ENCODE measurements around the gene GPR75.
"Not testable (repeated sequence)": the region's sequence is repeated elsewhere in the genome, so short reads cannot be mapped to it uniquely, and the experiment has no call there.

GPR75 gene

GRCh38 chr2:53852532-53852931 lies 7.2 kb downstream of the GPR75 start:
- DNase-seq (ENCODE audit: low spot score) = no peak

DNA sequence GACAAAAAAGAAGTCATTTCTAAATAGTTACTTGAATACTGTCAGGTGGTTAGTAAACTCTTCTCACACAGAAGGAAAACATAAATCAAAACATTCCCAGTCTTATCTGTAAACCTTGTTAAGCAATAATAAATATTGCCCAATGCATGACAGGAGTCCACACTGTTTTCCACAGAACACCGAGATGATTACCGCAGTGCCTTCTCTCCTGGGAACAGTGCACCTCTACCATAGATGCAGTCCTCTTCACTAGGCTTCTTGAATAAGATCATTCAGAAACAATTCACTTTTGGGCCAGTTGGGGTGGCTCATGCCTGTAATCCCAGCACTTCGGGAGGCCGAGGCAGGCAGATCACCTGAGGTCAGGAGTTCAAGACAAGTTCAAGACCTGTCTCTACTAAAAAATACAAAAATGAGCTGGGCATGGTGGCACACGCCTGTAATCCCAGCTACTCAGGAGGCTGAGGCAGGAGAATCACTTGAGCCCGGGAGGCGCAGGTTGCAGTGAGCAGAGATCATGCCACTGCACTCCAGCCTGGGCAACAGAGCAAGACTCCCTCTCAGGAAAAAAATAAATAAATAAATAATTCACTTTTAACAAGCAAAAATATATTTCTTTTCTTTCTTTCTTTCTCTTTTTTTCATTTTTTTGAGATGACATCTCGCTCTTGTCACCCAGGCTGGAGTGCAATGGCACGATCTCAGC lies 8.6 kb downstream of the GPR75 start:
- DNase-seq (ENCODE audit: low spot score) = peak; percentile 88

DNA sequence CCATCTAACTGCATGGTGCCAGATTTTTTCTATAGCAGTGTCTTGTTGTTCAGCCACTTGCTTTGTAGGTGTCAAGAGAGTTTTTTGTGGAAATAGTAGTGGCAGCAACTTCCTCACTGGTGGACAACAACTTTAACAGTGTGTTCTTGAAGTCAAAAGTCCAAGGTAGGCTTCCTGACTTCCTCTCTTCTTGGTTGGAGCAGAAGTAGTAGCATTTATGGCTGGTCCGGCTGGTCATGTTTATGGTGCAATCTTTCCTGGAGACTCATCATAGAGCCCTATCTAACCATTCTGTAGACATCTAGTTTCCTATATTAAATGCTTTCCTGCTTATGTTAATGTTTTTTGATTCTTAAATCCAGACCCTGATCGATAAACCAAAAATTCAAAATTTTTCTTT lies 11.7 kb downstream of the GPR75 start:
- no peak for DNase-seq (ENCODE audit: low spot score)

- DNase-seq (ENCODE audit: low spot score) = no peak
Observed at GRCh38 chr2:53843595-53843994, 16.2 kb downstream of the GPR75 start.

GRCh38 chr2:53842891-53843290 lies 16.9 kb downstream of the GPR75 start:
- DNase-seq (ENCODE audit: low spot score) = no peak

- not testable (repeated sequence) for DNase-seq (ENCODE audit: low spot score)
Observed at GRCh38 chr2:53841651-53842050, 18.1 kb downstream of the GPR75 start.

DNA sequence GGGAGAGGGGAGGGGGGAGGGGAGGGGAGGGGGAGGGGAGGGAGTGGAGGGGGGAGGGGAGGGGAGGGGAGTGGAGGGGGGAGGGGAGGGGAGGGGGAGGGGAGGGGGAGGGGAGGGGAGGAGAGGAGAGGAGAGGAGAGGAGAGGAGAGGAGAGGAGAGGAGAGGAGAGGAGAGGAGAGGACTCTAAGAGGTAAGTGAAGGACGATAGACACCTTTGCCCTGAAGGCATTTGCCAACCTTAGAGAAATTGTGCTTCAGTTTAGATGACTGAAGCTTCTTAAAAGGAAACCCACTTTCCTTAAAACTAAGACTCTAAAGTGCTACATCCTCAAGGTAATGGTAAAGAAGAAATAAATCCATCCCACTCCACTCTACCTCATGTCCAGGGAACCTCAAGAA lies 19.2 kb downstream of the GPR75 start:
- DNase-seq (ENCODE audit: low spot score) = no peak

- not testable (repeated sequence) for DNase-seq (ENCODE audit: low spot score)
Observed at GRCh38 chr2:53829980-53830290, 29.8 kb downstream of the GPR75 start.

DNA sequence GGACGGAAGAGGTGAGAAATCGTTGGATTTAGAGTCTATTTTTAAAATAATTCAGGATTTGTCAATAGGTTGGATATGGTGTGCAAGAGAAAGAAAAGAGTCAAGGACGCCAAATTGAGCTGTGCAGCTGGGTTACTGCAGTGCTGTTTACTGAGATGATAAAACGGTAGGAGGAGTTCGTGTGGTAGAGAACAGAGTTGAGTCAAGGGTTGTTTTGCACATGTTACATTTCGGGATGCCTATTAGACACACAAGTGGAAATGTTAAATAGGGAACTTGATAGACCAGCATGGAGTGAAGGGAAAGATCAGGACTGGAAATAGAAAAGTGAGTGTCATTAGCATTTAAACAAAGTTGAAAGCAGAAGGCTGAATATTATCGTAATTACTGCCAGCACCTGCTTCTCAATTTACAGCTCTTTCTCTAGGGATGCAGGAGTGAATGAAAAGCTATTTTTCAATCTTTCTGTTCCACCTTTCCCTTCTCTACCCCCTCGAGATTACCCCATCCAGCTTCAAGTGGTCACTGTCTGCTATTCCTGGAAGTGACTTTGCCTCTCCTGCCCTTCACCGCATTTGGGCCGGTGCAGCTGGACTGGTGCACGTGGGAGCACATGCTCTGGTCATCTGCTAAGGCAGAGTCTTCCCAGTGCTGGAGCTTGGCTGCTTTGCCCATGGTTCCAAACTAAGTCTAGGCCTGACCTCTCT lies 30.3 kb downstream of the GPR75 start:
- no peak for DNase-seq (ENCODE audit: low spot score)

- no peak for DNase-seq (ENCODE audit: low spot score)
Observed at GRCh38 chr2:53828331-53828730, 31.4 kb downstream of the GPR75 start.

- DNase-seq (ENCODE audit: low spot score) = no peak
Observed at GRCh38 chr2:53827398-53828175, 32.2 kb downstream of the GPR75 start.

DNA sequence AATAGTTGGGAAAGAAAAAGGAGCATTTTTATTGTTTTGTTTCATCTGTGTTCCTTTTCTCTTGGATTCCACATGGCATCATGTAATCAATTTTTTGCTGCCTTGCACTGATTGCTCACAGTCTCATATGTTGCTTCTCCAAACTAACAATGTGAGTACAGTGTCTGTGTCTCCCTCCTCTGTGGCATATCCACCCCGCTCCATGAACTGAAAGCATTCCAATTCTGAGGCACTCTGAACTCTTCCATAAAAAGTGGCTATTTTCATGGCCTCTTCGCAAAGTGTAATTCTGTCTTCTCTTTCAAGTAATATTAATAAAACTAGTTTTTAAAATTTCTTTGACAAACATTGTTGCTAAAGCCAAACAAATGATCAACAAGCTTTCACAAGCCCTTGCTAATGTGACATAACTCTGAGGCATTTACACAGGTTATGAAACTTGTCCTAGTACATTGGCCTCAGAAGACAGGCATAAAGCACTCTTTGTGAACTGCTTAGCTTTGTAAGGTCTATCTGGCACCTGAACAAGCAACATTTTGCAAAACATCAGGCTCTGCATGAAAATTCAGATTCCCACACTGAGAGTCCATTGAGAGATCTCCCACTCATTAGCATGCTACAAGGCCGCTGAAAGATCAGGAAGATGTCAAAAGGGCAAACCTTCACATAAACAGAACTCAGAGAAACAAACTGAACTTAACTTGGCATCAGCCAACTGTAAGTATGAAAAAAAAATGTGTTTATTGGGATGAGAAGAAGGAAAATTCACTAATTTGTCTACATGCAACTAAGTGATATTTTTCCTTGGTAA lies 33.0 kb downstream of the GPR75 start:
- peak; percentile 71 for DNase-seq (ENCODE audit: low spot score)

- DNase-seq (ENCODE audit: low spot score) = no peak
Observed at GRCh38 chr2:53826030-53826410, 33.7 kb downstream of the GPR75 start.

DNA sequence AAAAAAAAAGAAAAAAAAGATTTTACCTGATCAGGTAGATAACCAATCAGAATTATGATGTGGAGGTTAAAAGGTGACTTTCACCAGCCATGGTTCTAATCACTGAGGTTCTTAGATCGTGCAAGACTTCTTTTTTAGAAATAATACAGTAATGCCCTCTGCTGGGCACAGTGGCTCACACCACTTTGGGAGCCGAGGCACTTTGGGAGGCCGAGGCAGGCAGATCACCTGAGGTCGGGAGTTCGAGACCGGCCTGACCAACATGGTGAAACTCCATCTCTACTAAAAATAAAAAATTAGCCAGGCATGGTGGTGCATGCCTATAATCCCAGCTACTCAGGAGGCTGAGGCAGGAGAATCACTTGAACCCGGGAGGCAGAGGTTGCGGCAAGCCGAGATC lies 36.1 kb downstream of the GPR75 start:
- DNase-seq (ENCODE audit: low spot score) = not testable (repeated sequence)

DNA sequence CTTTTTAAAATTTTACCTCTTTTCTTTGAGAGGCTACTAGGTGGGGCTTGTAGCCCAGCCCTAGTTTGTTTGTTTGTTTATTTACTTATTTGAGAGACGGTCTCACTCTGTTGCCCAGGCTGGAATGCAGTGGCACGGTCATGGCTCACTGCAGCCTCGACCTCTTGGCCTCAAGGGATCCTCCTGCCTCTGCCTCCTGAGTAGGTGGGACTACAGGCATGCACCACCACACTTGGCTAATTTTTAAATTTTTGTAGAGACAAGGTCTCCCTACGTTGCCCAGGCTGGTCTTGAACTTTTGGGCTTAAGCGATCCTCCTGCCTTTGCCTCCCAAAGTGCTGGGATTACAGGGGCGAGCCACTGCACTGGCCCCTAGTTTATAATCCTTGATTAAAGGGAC lies 38.0 kb downstream of the GPR75 start:
- DNase-seq (ENCODE audit: low spot score) = no peak

DNA sequence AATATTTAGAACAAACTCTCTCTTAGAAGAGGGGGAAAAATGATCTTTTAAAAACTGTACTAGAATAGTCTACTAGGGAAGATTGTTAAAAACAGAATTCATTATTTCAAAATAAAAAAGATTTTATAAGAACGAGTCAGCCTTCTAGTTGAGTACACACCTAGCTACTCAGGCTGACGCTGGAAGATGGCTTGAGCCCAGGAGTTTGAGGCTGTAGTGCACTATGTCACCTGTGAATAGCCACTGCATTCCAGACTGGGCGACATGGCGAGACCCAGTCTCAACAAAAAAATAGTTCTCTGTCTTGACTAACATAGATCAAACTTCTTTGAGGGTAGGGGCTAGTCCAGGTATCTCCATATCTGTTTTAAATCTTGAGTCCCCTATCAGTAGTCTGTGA lies 39.1 kb downstream of the GPR75 start:
- no peak for DNase-seq (ENCODE audit: low spot score)

GRCh38 chr2:53820048-53820447 lies 39.7 kb downstream of the GPR75 start:
- DNase-seq (ENCODE audit: low spot score) = no peak

GRCh38 chr2:53819634-53820033 lies 40.1 kb downstream of the GPR75 start:
- DNase-seq (ENCODE audit: low spot score) = no peak

GRCh38 chr2:53818854-53819435 lies 40.8 kb downstream of the GPR75 start:
- DNase-seq (ENCODE audit: low spot score) = no peak

- DNase-seq (ENCODE audit: low spot score) = no peak
Observed at GRCh38 chr2:53813151-53813550, 46.6 kb downstream of the GPR75 start.

GRCh38 chr2:53811601-53812000 lies 48.2 kb downstream of the GPR75 start:
- DNase-seq (ENCODE audit: low spot score) = no peak

Data from HuH-7 (cell line).